GM21526 (cell line): ENCODE measurements around the gene UBE2G1.
"Not testable (repeated sequence)": the region's sequence is repeated elsewhere in the genome, so short reads cannot be mapped to it uniquely, and the experiment has no call there.

Experiments
- ATAC-seq: cut with Tn5 transposase; IDR thresholded peaks from one replicate; pipeline ENCODE4 v1.9.1; 2021; ENCODE audit warnings: moderate library complexity; ENCODE audit not compliant: unreplicated experiment, low FRiP score

Gene UBE2G1

GRCh38 chr17:4375796-4376440 is 9.4 kb upstream of the UBE2G1 start:
- not testable (repeated sequence) for ATAC-seq

- peak; percentile 73 for ATAC-seq
Measured at GRCh38 chr17:4375039-4375748, 8.7 kb upstream of the UBE2G1 start.

- no peak for ATAC-seq
Measured at GRCh38 chr17:4369557-4370230, 3.2 kb upstream of the UBE2G1 start.

GRCh38 chr17:4368341-4368740 is 1.9 kb upstream of the UBE2G1 start:
- ATAC-seq, result no peak

- not testable (repeated sequence) for ATAC-seq
Measured at GRCh38 chr17:4367177-4367576, 702 bp upstream of the UBE2G1 start.

- peak; percentile 19 for ATAC-seq
Measured at GRCh38 chr17:4365628-4366326, 698 bp downstream of the UBE2G1 start.

GRCh38 chr17:4365103-4365627 is 1.3 kb downstream of the UBE2G1 start:
- peak; percentile 36 for ATAC-seq

- ATAC-seq, result no peak
Measured at GRCh38 chr17:4364622-4365041, 1.8 kb downstream of the UBE2G1 start.

GRCh38 chr17:4362141-4362540 is 4.3 kb downstream of the UBE2G1 start:
- no peak for ATAC-seq

GRCh38 chr17:4358154-4358553 is 8.3 kb downstream of the UBE2G1 start:
- no peak for ATAC-seq

GRCh38 chr17:4357671-4358070 is 8.8 kb downstream of the UBE2G1 start:
- ATAC-seq, result no peak

- ATAC-seq, result no peak
Measured at GRCh38 chr17:4357030-4357628, 9.3 kb downstream of the UBE2G1 start.

- no peak for ATAC-seq
Measured at GRCh38 chr17:4354862-4355514, 11.5 kb downstream of the UBE2G1 start.

- no peak for ATAC-seq
Measured at GRCh38 chr17:4354206-4354605, 12.3 kb downstream of the UBE2G1 start.

GRCh38 chr17:4350214-4350613 is 16.3 kb downstream of the UBE2G1 start:
- ATAC-seq, result not testable (repeated sequence)

- ATAC-seq, result no peak
Measured at GRCh38 chr17:4345581-4346252, 20.8 kb downstream of the UBE2G1 start.

GRCh38 chr17:4344926-4345325 is 21.5 kb downstream of the UBE2G1 start:
- ATAC-seq, result no peak

- ATAC-seq, result no peak
Measured at GRCh38 chr17:4342535-4342934, 23.9 kb downstream of the UBE2G1 start.

- ATAC-seq, result no peak
Measured at GRCh38 chr17:4341616-4341977, 24.9 kb downstream of the UBE2G1 start.
